Measurements from ENCODE around the gene PDGFB. TPM values are rescaled to one million over a fixed set of nuclear protein-coding genes. Genes with fewer than 3 reads are reported as not detected.

The PDGFB gene
- total and polyA plus RNA-seq, 8 donors = 1.2 to 58.5 (median 3.9) TPM

- TF ChIP-seq POLR2AphosphoS5 (IDR thresholded peaks at IDR 0.05) (peak in 1 of 3 donors; percentile 55), EP300 (IDR thresholded peaks at IDR 0.05) (no peak)
- Histone ChIP-seq H3K27ac (peak overlapping the region; percentile 7 to 67 (median 49)), H3K4me1 (peaks cover 0 to 6% (median 0%) of the 10 kb centered on the region in 4 donors), H3K36me3 (no peaks in the 10 kb centered on the region), H3K27me3 (no peaks in the 10 kb centered on the region), H3K9me3 (peaks cover 0 to 8% (median 5%) of the 10 kb centered on the region in 4 donors), H3K4me3 (no peak overlapping the region)
- DNase-seq = peak in 1 of 2 donors; percentile 87
- intact Hi-C loops (cut with DNase I; ENCODE audit: low total_unique reads) = no loop called here
- WGBS, 5 donors = 61 to 74% (median 70%) methylated on average over 8 to 11 of the region's 11 CpGs
Measured at GRCh38 chr22:39185601-39186012, 59.2 kb downstream of the PDGFB start.

- Histone ChIP-seq H3K4me3 (no peak overlapping the region), H3K4me1 (peaks cover 0 to 6% (median 0%) of the 10 kb centered on the region in 4 donors), H3K9me3 (peaks cover 0 to 8% (median 5%) of the 10 kb centered on the region in 4 donors), H3K36me3 (no peaks in the 10 kb centered on the region), H3K27ac (peak overlapping the region; percentile 7 to 67 (median 49)), H3K27me3 (no peaks in the 10 kb centered on the region)
- 70 to 82% (median 79%) methylated on average over 21 to 23 of the region's 23 CpGs for WGBS, 5 donors
- TF ChIP-seq POLR2AphosphoS5 (IDR thresholded peaks at IDR 0.05) (no peak), CTCF (IDR thresholded peaks at IDR 0.05) (no peak), EP300 (IDR thresholded peaks at IDR 0.05) (no peak), POLR2A (IDR thresholded peaks at IDR 0.05) (no peak)
- intact Hi-C loops (cut with DNase I; ENCODE audit: low total_unique reads) = no loop called here
- no peak for DNase-seq
Measured at GRCh38 chr22:39184586-39185577, 59.9 kb downstream of the PDGFB start.

GRCh38 chr22:39183991-39184585, 60.7 kb downstream of the PDGFB start:
- Histone ChIP-seq H3K4me3 (no peak overlapping the region), H3K27me3 (no peaks in the 10 kb centered on the region), H3K36me3 (no peaks in the 10 kb centered on the region), H3K4me1 (peaks cover 0 to 6% (median 0%) of the 10 kb centered on the region in 4 donors), H3K27ac (peak overlapping the region in 4 of 5 donors; percentile 25 to 67 (median 52)), H3K9me3 (peaks cover 0 to 8% (median 5%) of the 10 kb centered on the region in 4 donors)
- 50 to 73% (median 66%) methylated on average over 11 to 13 of the region's 13 CpGs for WGBS, 5 donors
- DNase-seq = peak in 1 of 2 donors; percentile 72
- intact Hi-C loops (cut with DNase I; ENCODE audit: low total_unique reads) = no loop called here
- no peak for TF ChIP-seq POLR2A (IDR thresholded peaks at IDR 0.05)
- TF ChIP-seq CTCF (IDR thresholded peaks at IDR 0.05) = no peak
- TF ChIP-seq POLR2AphosphoS5 (IDR thresholded peaks at IDR 0.05) = no peak
- TF ChIP-seq EP300 (IDR thresholded peaks at IDR 0.05) = no peak

GRCh38 chr22:39182478-39183030, 62.2 kb downstream of the PDGFB start:
- Histone ChIP-seq H3K27ac (no peak overlapping the region), H3K27me3 (no peaks in the 10 kb centered on the region), H3K9me3 (peaks cover 0 to 8% (median 5%) of the 10 kb centered on the region in 4 donors), H3K4me3 (no peak overlapping the region), H3K4me1 (peaks cover 0 to 12% (median 0%) of the 10 kb centered on the region in 4 donors), H3K36me3 (no peaks in the 10 kb centered on the region)
- 86 to 95% (median 89%) methylated on average over 6 of the region's 6 CpGs for WGBS, 5 donors
- intact Hi-C loops (cut with DNase I; ENCODE audit: low total_unique reads) = no loop called here
- no peak for DNase-seq
- no peak for TF ChIP-seq POLR2A (IDR thresholded peaks at IDR 0.05)
- no peak for TF ChIP-seq POLR2AphosphoS5 (IDR thresholded peaks at IDR 0.05)
- TF ChIP-seq EP300 (IDR thresholded peaks at IDR 0.05) = no peak
- TF ChIP-seq CTCF (IDR thresholded peaks at IDR 0.05) = no peak
